ENCODE results near the gene TNFRSF1A. TPM values are rescaled to one million over a fixed set of nuclear protein-coding genes. Genes with fewer than 3 reads are reported as not detected.

The TNFRSF1A gene
- total RNA-seq, 1 experiment from 2014 or later = 95.1 TPM

- DNase-seq = no peak
- Histone ChIP-seq H3K27me3 (ENCODE audit: low read length) (no peaks in the 10 kb centered on the region), H2AFZ (ENCODE audit: low read length) (no peak overlapping the region), H3K9me2 (replicated peaks; ENCODE audit: low read length) (no peaks in the 10 kb centered on the region), H3K4me2 (ENCODE audit: low read length) (no peak overlapping the region), H3K4me3 (ENCODE audit: low read length) (no peak overlapping the region), H3F3A (ENCODE audit: low read length, unreplicated experiment) (no peaks in the 10 kb centered on the region), H3K9ac (ENCODE audit: low read length) (no peak overlapping the region), H3K9me3 (ENCODE audit: low read length) (no peaks in the 10 kb centered on the region), H3K36me3 (ENCODE audit: low read depth, low read length) (peaks cover 9% of the 10 kb centered on the region; the same call in 1 of the 2 replicates), H3K27ac (ENCODE audit: low read length) (no peak overlapping the region), H4K20me1 (ENCODE audit: low read length) (no peaks in the 10 kb centered on the region), H3K4me1 (ENCODE audit: insufficient read depth, low read length) (peaks cover 23% of the 10 kb centered on the region), H3K79me2 (ENCODE audit: low read length) (no peaks in the 10 kb centered on the region)
- intact Hi-C loops (cut with micrococcal nuclease) = loop anchor here (5.0 kb wide), 1 partner anchor 38 kb away; no protein-coding TSS in a partner anchor
- ChIA-PET CTCF (no interaction called here), POLR2A (ENCODE audit: unreplicated experiment) (no interaction called here)
- TF ChIP-seq EZH2phosphoT487 (IDR thresholded peaks at IDR 0.05; ENCODE audit: borderline replicate concordance, low read length) = no peak
- TF ChIP-seq CTCF (conservative IDR thresholded peaks at IDR 0.05; ENCODE audit: low read depth, low read length) = 0 out of 2 replicates have a peak, but pooled peaks have one; percentile 14
- no peak for TF ChIP-seq EZH2 (IDR thresholded peaks at IDR 0.05; ENCODE audit: low read length, unreplicated experiment)
- no peak for ATAC-seq
- no TSS peak for BruUV-seq (replicated peaks)
These were observed 16.7 kb downstream of the TNFRSF1A start for GRCh38 chr12:6324936-6325750.

DNA sequence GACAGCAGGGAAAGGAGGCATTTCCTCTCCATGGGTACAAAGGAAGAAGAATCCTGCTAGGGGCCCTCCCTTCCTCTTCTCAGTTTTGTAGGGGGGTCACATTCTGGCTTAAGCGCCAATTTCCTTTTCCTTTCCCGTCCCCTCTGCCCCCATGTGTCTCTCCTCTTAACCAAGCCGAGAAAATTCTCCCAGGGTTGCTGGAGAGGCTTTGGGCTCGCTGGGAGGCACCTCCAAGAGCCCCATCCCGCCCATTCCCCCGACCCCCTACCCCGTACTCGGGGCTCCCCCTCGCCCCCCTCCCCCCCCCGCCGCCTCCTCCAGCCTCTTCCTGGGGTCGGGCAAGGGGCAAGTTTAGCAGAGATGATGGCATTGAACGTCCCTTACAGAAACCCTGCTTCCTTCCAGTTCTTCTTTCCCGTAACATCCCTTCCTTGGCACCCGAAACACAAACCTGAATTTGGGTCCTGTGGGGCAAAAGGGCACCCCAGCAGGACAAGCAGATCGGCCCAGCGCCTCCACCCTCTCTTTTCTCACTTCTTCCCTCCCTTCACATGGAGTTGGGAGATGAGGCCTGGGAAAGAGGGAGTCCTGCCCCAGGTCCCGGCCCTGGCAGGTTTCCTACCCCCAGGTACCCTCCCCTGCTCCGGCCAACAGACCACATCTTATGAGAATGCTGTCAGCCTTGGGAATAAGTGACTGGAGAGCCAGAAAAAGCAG is 17.7 kb downstream of the TNFRSF1A start:
- Histone ChIP-seq H3K9me2 (replicated peaks; ENCODE audit: low read length) (no peaks in the 10 kb centered on the region), H3K9ac (ENCODE audit: low read length) (no peak overlapping the region), H3K9me3 (ENCODE audit: low read length) (no peaks in the 10 kb centered on the region), H3K79me2 (ENCODE audit: low read length) (no peaks in the 10 kb centered on the region), H2AFZ (ENCODE audit: low read length) (no peak overlapping the region), H3K27ac (ENCODE audit: low read length) (peak overlapping the region; percentile 62), H3K27me3 (ENCODE audit: low read length) (no peaks in the 10 kb centered on the region), H4K20me1 (ENCODE audit: low read length) (no peaks in the 10 kb centered on the region), H3K36me3 (ENCODE audit: low read depth, low read length) (peaks cover 3% of the 10 kb centered on the region; the same call in 1 of the 2 replicates), H3K4me1 (ENCODE audit: insufficient read depth, low read length) (peaks cover 23% of the 10 kb centered on the region), H3K4me2 (ENCODE audit: low read length) (no peak overlapping the region), H3F3A (ENCODE audit: low read length, unreplicated experiment) (no peaks in the 10 kb centered on the region), H3K4me3 (ENCODE audit: low read length) (no peak overlapping the region)
- ChIA-PET POLR2A (ENCODE audit: unreplicated experiment) (interaction anchor here (0.6 kb wide), 1 partner anchor 9 kb away, joined by 3 read pairs; no protein-coding TSS in a partner anchor), CTCF (interaction anchor here (1.0 kb wide), 1 partner anchor 49 kb away, joined by 3 read pairs; no protein-coding TSS in a partner anchor)
- TF ChIP-seq EZH2phosphoT487 (IDR thresholded peaks at IDR 0.05; ENCODE audit: borderline replicate concordance, low read length) (no peak), CTCF (conservative IDR thresholded peaks at IDR 0.05; ENCODE audit: low read depth, low read length) (no peak), EZH2 (IDR thresholded peaks at IDR 0.05; ENCODE audit: low read length, unreplicated experiment) (no peak)
- intact Hi-C loops (cut with micrococcal nuclease) = loop anchor here (1.0 to 5.0 kb wide), 3 partner anchors 37 to 147 kb away; partner anchors contain the start of gene VAMP1
- no TSS peak for BruUV-seq (replicated peaks)
- DNase-seq (no peak), ATAC-seq (no peak)
